ENCODE results near the gene HRH1.

Gene HRH1

GRCh38 chr3:11271986-11272904 is 118.0 kb downstream of the HRH1 start, which contains the start of gene ATG7:
Gene ATG7 (plus strand): TSS chr3:11272397. CDS start chr3:11298696, 26,299 bp downstream.
- peak; percentile 76 for DNase-seq (ENCODE audit: low read depth)
- TF ChIP-seq, protein P1, sequence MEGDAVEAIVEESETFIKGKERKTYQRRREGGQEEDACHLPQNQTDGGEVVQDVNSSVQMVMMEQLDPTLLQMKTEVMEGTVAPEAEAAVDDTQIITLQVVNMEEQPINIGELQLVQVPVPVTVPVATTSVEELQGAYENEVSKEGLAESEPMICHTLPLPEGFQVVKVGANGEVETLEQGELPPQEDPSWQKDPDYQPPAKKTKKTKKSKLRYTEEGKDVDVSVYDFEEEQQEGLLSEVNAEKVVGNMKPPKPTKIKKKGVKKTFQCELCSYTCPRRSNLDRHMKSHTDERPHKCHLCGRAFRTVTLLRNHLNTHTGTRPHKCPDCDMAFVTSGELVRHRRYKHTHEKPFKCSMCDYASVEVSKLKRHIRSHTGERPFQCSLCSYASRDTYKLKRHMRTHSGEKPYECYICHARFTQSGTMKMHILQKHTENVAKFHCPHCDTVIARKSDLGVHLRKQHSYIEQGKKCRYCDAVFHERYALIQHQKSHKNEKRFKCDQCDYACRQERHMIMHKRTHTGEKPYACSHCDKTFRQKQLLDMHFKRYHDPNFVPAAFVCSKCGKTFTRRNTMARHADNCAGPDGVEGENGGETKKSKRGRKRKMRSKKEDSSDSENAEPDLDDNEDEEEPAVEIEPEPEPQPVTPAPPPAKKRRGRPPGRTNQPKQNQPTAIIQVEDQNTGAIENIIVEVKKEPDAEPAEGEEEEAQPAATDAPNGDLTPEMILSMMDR (IDR thresholded peaks at IDR 0.05; ENCODE audit: control insufficient read depth, insufficient read depth, low read depth, low read length, missing control alignments), result no peak
- peak within 1 kb of the TSS; percentile 66 for H3K4me3 ChIP-seq (ENCODE audit: control insufficient read depth, low read depth, low read length)

GRCh38 chr3:11272906-11273574 is 118.7 kb downstream of the HRH1 start:
- no peak for DNase-seq (ENCODE audit: low read depth)
- H3K4me3 ChIP-seq (ENCODE audit: control insufficient read depth, low read depth, low read length), result peak overlapping the region; percentile 66
- TF ChIP-seq, protein P1 (IDR thresholded peaks at IDR 0.05; ENCODE audit: control insufficient read depth, insufficient read depth, low read depth, low read length, missing control alignments), result no peak

DNA sequence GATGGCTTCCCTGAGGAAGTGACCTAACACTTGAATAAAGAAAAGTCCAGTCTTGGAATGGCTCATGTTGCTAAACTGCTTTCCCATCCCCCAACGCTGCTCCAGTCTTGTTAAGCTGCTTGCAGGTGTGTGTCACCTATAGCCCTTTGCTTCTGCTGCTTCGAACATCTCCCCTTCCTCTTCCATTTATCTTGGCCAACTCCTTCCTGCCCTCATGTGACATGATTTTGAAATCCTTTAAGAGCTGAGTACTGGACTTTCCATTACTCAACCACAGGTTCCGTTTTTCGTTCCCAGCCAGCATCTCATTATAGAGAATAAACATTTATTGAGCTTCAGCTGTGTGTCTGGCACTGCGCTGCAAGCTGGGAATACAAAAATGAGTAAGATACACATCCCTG is 119.6 kb downstream of the HRH1 start:
- H3K4me3 ChIP-seq (ENCODE audit: control insufficient read depth, low read depth, low read length), result no peak overlapping the region
- DNase-seq (ENCODE audit: low read depth), result no peak
- TF ChIP-seq, protein P1 (IDR thresholded peaks at IDR 0.05; ENCODE audit: control insufficient read depth, insufficient read depth, low read depth, low read length, missing control alignments), result no peak

- DNase-seq (ENCODE audit: low read depth), result no peak
- no peak overlapping the region for H3K4me3 ChIP-seq (ENCODE audit: control insufficient read depth, low read depth, low read length)
- TF ChIP-seq, protein P1 (IDR thresholded peaks at IDR 0.05; ENCODE audit: control insufficient read depth, insufficient read depth, low read depth, low read length, missing control alignments), result no peak
Observed at GRCh38 chr3:11274566-11275142, 120.4 kb downstream of the HRH1 start.

GRCh38 chr3:11275926-11276325 is 121.6 kb downstream of the HRH1 start:
- DNase-seq (ENCODE audit: low read depth), result no peak
- TF ChIP-seq, protein P1 (IDR thresholded peaks at IDR 0.05; ENCODE audit: control insufficient read depth, insufficient read depth, low read depth, low read length, missing control alignments), result no peak
- H3K4me3 ChIP-seq (ENCODE audit: control insufficient read depth, low read depth, low read length), result no peak overlapping the region

- DNase-seq (ENCODE audit: low read depth), result no peak
- H3K4me3 ChIP-seq (ENCODE audit: control insufficient read depth, low read depth, low read length), result no peak overlapping the region
- TF ChIP-seq, protein P1 (IDR thresholded peaks at IDR 0.05; ENCODE audit: control insufficient read depth, insufficient read depth, low read depth, low read length, missing control alignments), result no peak
Observed at GRCh38 chr3:11276901-11277300, 122.6 kb downstream of the HRH1 start.
